MM.1S (cell line): ENCODE results near the gene LZTFL1.

Experiments
- DNase-seq: peaks from one replicate; pipeline ENCODE4 v3.0.0-alpha.2; 2015
- H2AFZ ChIP-seq: fragments of 300-600 bp; sonication (generic); 2 replicates; pipeline ENCODE4 v1.6.0; 2016; ENCODE audit warnings: antibody characterized with exemption, low read length
- H3F3A ChIP-seq: fragments of 300-600 bp; sonication (generic); 2 replicates; pipeline ENCODE4 v1.6.1; 2016; ENCODE audit warnings: mild to moderate bottlenecking, antibody characterized with exemption, low read length, moderate library complexity, mixed read lengths; ENCODE audit not compliant: insufficient read depth
- H3K27ac ChIP-seq: fragments of 300-600 bp; sonication (generic); 2 replicates; pipeline ENCODE4 v1.5.1; 2016; ENCODE audit warnings: mild to moderate bottlenecking, low read length
- H3K27me3 ChIP-seq: fragments of 300-600 bp; sonication (generic); replicated peaks from 2 replicates; pipeline ENCODE4 v1.6.0; 2016; ENCODE audit warnings: low read length; ENCODE audit not compliant: insufficient read depth
- H3K36me3 ChIP-seq: fragments of 300-600 bp; sonication (generic); replicated peaks from 2 replicates; pipeline ENCODE4 v1.6.1; 2016; ENCODE audit warnings: mild to moderate bottlenecking, low read length, mixed read lengths; ENCODE audit not compliant: insufficient read depth
- H3K4me1 ChIP-seq: fragments of 300-600 bp; sonication (generic); 2 replicates; pipeline ENCODE4 v1.6.1; 2016; ENCODE audit warnings: low read length, mixed read lengths
- H3K4me2 ChIP-seq: fragments of 300-600 bp; sonication (generic); 2 replicates; pipeline ENCODE4 v1.6.0; 2016; ENCODE audit warnings: low read depth, low read length
- H3K4me3 ChIP-seq: fragments of 300-600 bp; sonication (generic); 2 replicates; pipeline ENCODE4 v1.5.1; 2016; ENCODE audit warnings: low read length, mixed read lengths
- H3K79me2 ChIP-seq: fragments of 300-600 bp; sonication (generic); 2 replicates; pipeline ENCODE4 v1.6.1; 2016; ENCODE audit warnings: mixed run types, low read length, mixed read lengths
- H3K9ac ChIP-seq: fragments of 300-600 bp; sonication (generic); 2 replicates; pipeline ENCODE4 v1.6.1; 2016; ENCODE audit warnings: low read length, mixed read lengths
- H3K9me2 ChIP-seq: fragments of 300-600 bp; sonication (generic); replicated peaks from 2 replicates; pipeline ENCODE4 v1.6.1; 2016; ENCODE audit warnings: mild to moderate bottlenecking, low read length, mixed read lengths; ENCODE audit not compliant: insufficient read depth
- H3K9me3 ChIP-seq: fragments of 300-600 bp; sonication (generic); replicated peaks from 2 replicates; pipeline ENCODE4 v1.6.1; 2016; ENCODE audit warnings: mild to moderate bottlenecking, low read length, mixed read lengths; ENCODE audit not compliant: insufficient read depth
- H4K20me1 ChIP-seq: fragments of 300-600 bp; sonication (generic); 2 replicates; pipeline ENCODE4 v1.6.1; 2016; ENCODE audit warnings: mild to moderate bottlenecking, low read length, moderate library complexity, mixed read lengths; ENCODE audit not compliant: insufficient read depth
- EZH2 ChIP-seq: fragments of 300-600 bp; sonication (generic); optimal IDR thresholded peaks from 2 replicates; pipeline ENCODE3; 2017; ENCODE audit warnings: low read depth, mild to moderate bottlenecking, antibody characterized with exemption, low read length, mixed read lengths
- EZH2phosphoT487 ChIP-seq: fragments of 300-600 bp; sonication (generic); IDR thresholded peaks from 2 replicates; pipeline ENCODE4 v1.6.1; 2018; ENCODE audit warnings: antibody characterized with exemption, low read length
- TF ChIP-seq, protein P1 (sequence below): fragments of 300-600 bp; sonication (generic); IDR thresholded peaks from 2 replicates; pipeline ENCODE4 v1.5.1; 2016; ENCODE audit warnings: antibody characterized with exemption, low read length, mixed read lengths

LZTFL1 gene

DNA sequence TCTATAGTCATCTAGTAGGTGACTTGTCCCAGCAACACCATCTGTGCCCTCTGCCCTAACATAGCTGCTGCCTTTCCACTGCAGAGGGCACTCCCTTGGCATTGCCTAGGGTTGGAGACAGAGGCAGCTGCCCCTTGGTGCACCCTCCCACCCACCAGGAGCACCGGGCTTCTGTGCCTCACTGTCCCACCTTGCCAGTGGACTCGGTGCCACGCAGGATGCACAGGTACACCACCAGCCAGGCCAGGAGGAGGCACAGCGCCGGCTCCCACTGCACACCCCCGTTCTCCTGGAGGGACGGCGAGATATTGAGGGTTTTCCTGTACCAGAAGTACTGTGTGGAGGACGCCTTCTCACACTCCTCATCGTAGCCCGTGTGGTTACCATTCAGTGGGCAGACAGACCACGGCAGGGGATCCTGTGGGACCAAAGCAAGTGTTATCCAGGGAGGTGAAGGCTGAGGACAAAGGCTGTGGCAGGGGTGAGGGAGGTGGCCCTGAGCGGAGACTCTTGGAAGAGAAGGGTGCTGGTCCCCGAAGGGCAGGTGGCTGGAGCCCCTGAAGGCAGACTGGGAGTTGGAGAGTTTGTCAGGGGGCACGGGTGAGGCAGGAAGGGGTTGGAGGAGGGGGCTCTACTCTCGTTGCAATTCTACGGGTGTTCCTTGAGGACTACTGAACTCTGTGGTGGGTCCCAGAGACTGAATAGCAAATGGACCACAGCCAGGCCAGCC lies 66.2 kb downstream of the LZTFL1 start:
- no peaks in the 10 kb centered on the region for H3K36me3 ChIP-seq
- DNase-seq, result no peak
- no peaks in the 10 kb centered on the region for H3K9me3 ChIP-seq
- H3K4me1 ChIP-seq, result no peaks in the 10 kb centered on the region
- H3K9me2 ChIP-seq, result no peaks in the 10 kb centered on the region
- H3K4me3 ChIP-seq, result no peak overlapping the region
- no peaks in the 10 kb centered on the region for H3F3A ChIP-seq
- H2AFZ ChIP-seq, result no peak overlapping the region
- no peaks in the 10 kb centered on the region for H4K20me1 ChIP-seq
- no peaks in the 10 kb centered on the region for H3K27me3 ChIP-seq
- no peak overlapping the region for H3K27ac ChIP-seq
- H3K79me2 ChIP-seq, result no peaks in the 10 kb centered on the region
- TF ChIP-seq, protein P1, sequence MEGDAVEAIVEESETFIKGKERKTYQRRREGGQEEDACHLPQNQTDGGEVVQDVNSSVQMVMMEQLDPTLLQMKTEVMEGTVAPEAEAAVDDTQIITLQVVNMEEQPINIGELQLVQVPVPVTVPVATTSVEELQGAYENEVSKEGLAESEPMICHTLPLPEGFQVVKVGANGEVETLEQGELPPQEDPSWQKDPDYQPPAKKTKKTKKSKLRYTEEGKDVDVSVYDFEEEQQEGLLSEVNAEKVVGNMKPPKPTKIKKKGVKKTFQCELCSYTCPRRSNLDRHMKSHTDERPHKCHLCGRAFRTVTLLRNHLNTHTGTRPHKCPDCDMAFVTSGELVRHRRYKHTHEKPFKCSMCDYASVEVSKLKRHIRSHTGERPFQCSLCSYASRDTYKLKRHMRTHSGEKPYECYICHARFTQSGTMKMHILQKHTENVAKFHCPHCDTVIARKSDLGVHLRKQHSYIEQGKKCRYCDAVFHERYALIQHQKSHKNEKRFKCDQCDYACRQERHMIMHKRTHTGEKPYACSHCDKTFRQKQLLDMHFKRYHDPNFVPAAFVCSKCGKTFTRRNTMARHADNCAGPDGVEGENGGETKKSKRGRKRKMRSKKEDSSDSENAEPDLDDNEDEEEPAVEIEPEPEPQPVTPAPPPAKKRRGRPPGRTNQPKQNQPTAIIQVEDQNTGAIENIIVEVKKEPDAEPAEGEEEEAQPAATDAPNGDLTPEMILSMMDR, result no peak
- TF ChIP-seq EZH2phosphoT487 (no peak), EZH2 (no peak)
- H3K4me2 ChIP-seq, result no peak overlapping the region
- no peak overlapping the region for H3K9ac ChIP-seq

DNA sequence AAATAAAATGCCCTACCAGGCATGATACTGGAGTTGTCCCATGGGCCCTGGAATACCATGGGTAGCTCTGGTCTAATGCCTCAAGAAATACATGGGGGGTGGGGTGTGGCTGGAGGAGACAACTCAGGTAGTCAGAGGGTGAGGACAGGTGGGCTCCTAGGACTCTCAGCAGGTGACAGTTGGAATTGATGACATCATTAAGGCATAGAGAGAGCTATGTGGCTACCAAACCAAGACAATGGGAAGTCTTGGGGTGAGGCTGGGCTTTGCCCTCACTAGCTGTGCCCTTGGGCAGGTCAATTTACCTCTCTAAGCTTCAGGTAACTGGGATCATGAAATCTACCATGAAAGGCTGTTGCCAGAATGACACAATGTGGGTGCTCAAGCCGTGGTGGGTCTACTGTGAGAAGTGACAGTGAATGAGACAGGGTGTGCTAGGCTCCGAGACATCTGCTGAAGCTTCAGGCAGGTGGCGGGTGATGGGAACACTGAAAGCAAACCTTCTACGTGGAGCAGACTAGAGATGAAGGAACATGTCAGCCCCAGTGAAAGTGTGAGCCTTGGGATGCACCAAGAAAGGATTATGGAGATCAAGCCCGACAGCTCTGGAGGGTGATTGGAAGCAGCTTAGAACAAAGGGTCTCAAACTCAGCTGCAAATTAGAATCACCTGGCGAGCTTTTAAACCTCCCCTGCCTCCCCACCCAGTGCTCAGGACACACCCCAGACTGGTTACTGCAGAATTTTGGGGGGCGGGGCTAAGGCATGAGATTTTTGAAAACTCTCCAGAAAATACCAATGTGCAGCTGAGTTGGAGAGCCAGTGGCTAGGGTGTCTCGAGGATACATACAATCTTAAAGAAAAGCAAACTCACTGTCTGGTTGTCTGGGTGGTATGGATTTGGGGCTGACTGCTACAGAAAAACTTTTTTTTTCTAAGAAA lies 67.1 kb downstream of the LZTFL1 start:
- Histone ChIP-seq H3K36me3 (no peaks in the 10 kb centered on the region), H2AFZ (no peak overlapping the region), H3K4me2 (no peak overlapping the region), H3K27ac (no peak overlapping the region), H3K4me1 (no peaks in the 10 kb centered on the region), H3K27me3 (no peaks in the 10 kb centered on the region), H3K9ac (no peak overlapping the region), H3K4me3 (no peak overlapping the region), H3K9me3 (no peaks in the 10 kb centered on the region), H4K20me1 (no peaks in the 10 kb centered on the region), H3F3A (no peaks in the 10 kb centered on the region), H3K9me2 (no peaks in the 10 kb centered on the region), H3K79me2 (no peaks in the 10 kb centered on the region)
- no peak for DNase-seq
- TF ChIP-seq EZH2phosphoT487 (no peak), EZH2 (no peak)
- TF ChIP-seq, protein P1, result no peak

DNA sequence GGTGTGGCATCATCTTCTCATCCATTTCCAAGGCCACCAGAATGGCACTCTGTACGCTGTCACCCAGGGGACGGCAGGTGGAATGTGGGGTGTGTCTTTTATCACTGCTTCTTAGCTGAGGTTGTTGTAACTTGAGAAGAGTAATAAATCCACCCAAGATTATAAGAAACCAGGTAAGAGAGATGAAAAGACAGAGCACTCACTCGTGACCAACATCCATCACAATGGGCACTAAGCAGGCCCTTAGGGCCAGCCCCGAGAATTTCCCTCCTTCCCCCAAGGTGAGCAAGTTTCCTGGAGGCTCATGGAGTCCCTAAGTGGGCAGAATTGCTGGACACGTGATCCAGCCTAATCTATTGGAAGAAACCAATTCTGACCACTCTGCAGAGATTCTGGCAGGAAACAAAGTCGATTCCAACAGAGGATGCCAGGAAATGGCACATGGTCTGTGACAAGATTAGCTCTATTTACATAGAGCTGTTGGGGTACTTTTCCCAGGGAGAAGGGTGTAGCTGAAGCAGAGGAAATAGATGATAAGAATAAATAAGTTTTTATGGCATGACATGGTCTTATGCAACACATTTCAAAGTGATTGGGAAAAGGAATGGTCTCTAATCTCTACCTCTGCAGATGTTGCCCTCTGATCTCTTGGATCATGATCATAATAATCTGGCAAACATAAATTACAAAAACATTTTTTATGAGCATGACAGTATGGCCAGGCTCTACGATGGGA lies 68.0 kb downstream of the LZTFL1 start:
- no peaks in the 10 kb centered on the region for H3K79me2 ChIP-seq
- no peaks in the 10 kb centered on the region for H3K36me3 ChIP-seq
- H3K4me1 ChIP-seq, result no peaks in the 10 kb centered on the region
- no peak overlapping the region for H3K4me3 ChIP-seq
- no peak for DNase-seq
- H3K9ac ChIP-seq, result no peak overlapping the region
- TF ChIP-seq EZH2phosphoT487, result no peak
- TF ChIP-seq, protein P1, result no peak
- no peak for TF ChIP-seq EZH2
- H2AFZ ChIP-seq, result no peak overlapping the region
- no peaks in the 10 kb centered on the region for H3K27me3 ChIP-seq
- no peaks in the 10 kb centered on the region for H3K9me2 ChIP-seq
- H4K20me1 ChIP-seq, result no peaks in the 10 kb centered on the region
- H3K9me3 ChIP-seq, result no peaks in the 10 kb centered on the region
- no peak overlapping the region for H3K27ac ChIP-seq
- H3F3A ChIP-seq, result no peaks in the 10 kb centered on the region
- no peak overlapping the region for H3K4me2 ChIP-seq
